ENCODE measurements around the gene PGS1.

The PGS1 gene

GRCh38 chr17:78368348-78368747 lies 10.1 kb upstream of the PGS1 start:
- Histone ChIP-seq H3K4me3 (ENCODE audit: low read depth in 1 of 2, low read length in 1 of 2) (no peak overlapping the region), H3K27me3 (peaks cover 33% of the 10 kb centered on the region), H3K4me1 (ENCODE audit: control insufficient read depth in 1 of 2, insufficient read depth in 1 of 2, low read depth in 1 of 2, low read length in 1 of 2) (peaks cover 6 to 14% of the 10 kb centered on the region in 2 experiments), H3K9me3 (no peaks in the 10 kb centered on the region), H3K27ac (no peak overlapping the region), H3K36me3 (no peaks in the 10 kb centered on the region)
- TF ChIP-seq, protein P1, sequence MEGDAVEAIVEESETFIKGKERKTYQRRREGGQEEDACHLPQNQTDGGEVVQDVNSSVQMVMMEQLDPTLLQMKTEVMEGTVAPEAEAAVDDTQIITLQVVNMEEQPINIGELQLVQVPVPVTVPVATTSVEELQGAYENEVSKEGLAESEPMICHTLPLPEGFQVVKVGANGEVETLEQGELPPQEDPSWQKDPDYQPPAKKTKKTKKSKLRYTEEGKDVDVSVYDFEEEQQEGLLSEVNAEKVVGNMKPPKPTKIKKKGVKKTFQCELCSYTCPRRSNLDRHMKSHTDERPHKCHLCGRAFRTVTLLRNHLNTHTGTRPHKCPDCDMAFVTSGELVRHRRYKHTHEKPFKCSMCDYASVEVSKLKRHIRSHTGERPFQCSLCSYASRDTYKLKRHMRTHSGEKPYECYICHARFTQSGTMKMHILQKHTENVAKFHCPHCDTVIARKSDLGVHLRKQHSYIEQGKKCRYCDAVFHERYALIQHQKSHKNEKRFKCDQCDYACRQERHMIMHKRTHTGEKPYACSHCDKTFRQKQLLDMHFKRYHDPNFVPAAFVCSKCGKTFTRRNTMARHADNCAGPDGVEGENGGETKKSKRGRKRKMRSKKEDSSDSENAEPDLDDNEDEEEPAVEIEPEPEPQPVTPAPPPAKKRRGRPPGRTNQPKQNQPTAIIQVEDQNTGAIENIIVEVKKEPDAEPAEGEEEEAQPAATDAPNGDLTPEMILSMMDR (IDR thresholded peaks at IDR 0.05), result no peak

DNA sequence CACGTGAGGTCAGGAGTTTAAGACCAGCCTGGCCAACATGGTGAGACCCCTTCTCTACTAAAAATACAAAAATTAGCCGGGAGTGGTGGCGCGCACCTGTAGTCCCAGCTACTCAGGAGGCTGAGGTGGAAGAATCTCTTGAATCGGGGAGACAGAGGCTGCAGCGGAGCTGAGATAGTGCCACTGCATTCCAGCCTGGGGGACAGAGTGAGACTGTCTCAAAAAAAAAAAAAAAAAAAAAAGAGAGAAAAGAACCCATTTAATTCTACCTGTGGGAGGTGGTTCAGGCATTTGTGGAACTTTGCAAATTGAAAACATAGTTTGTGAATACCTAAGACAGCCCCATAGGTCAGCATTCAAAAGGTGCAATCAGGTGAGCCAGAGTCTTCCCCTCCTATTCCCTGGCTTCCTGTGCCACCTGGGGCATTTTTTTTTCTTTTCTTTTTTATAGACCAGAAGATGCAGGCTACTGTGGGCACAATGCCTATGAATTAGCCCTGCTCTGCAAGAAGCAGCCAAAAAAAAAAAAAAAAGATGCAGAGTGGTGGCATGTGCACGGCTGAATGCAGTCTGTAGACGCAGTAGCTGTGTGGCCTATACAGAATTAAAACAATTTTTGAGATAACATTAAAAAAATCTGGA lies 9.5 kb upstream of the PGS1 start:
- peaks cover 29% of the 10 kb centered on the region for H3K27me3 ChIP-seq
- H3K36me3 ChIP-seq, result no peaks in the 10 kb centered on the region
- TF ChIP-seq, protein P1 (IDR thresholded peaks at IDR 0.05), result no peak
- H3K4me3 ChIP-seq (ENCODE audit: low read depth in 1 of 2, low read length in 1 of 2), result no peak overlapping the region
- peaks cover 6 to 14% of the 10 kb centered on the region in 2 experiments for H3K4me1 ChIP-seq (ENCODE audit: control insufficient read depth in 1 of 2, insufficient read depth in 1 of 2, low read depth in 1 of 2, low read length in 1 of 2)
- H3K9me3 ChIP-seq, result no peaks in the 10 kb centered on the region
- no peak overlapping the region for H3K27ac ChIP-seq

DNA sequence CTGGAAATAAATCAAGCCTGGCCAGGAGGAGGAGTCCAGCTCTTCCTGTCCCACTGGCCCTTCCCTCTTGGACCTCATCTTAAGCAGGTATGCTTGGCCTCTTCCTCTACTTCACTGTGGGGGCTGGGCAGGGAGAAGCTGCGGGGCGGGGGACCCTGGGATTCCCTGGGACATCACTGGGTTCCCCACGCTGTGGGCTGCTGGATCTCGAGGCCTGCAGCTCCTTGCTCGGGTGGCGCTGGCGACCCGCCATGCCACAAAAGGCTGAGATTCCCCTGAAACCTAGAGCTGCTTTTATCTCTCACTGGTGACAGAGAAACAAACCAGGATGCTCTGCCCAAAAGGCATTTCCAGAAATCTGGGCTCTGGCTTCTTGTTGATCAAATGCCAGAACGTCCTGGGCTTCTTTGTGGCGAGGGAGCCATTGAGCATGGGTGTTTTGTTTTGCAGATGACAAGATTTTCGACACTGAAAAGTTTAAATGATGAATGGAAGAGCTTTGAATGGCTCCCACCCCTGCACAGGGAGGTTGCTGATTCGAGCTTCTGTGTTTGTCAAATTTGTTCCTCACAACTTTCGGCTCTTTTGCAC lies 8.6 kb upstream of the PGS1 start:
- Histone ChIP-seq H3K36me3 (no peaks in the 10 kb centered on the region), H3K9me3 (no peaks in the 10 kb centered on the region), H3K4me1 (ENCODE audit: control insufficient read depth in 1 of 2, insufficient read depth in 1 of 2, low read depth in 1 of 2, low read length in 1 of 2) (peaks cover 6 to 13% of the 10 kb centered on the region in 2 experiments), H3K27ac (no peak overlapping the region), H3K27me3 (peaks cover 20% of the 10 kb centered on the region), H3K4me3 (ENCODE audit: low read depth in 1 of 2, low read length in 1 of 2) (no peak overlapping the region)
- TF ChIP-seq, protein P1 (IDR thresholded peaks at IDR 0.05), result no peak

DNA sequence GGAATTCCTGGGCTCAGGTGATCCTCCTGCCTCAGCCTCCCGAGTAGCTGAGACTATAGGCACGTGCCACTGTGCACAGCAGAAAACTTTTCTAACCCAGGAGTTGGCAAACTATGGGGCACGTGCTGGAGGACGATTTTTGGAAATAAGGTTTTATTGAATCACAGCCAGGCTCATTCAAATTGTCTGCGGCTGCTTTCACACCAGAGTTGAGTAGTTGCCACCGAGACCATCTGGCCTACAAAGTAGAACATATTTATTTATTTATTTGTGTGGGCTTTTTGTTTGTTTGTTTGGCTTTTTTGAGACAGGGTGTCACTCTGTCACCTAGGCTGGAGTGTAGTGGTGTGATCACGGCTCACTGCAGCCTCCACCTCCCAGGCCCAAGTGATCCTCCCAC lies 7.4 kb upstream of the PGS1 start:
- H3K27me3 ChIP-seq, result peaks cover 8% of the 10 kb centered on the region
- no peaks in the 10 kb centered on the region for H3K36me3 ChIP-seq
- no peak overlapping the region for H3K4me3 ChIP-seq (ENCODE audit: low read depth in 1 of 2, low read length in 1 of 2)
- no peak overlapping the region for H3K27ac ChIP-seq
- H3K4me1 ChIP-seq (ENCODE audit: control insufficient read depth in 1 of 2, insufficient read depth in 1 of 2, low read depth in 1 of 2, low read length in 1 of 2), result peaks cover 15 to 17% of the 10 kb centered on the region in 2 experiments
- no peaks in the 10 kb centered on the region for H3K9me3 ChIP-seq
- TF ChIP-seq, protein P1 (IDR thresholded peaks at IDR 0.05), result no peak

GRCh38 chr17:78372841-78373240 lies 5.6 kb upstream of the PGS1 start:
- H3K27me3 ChIP-seq, result no peaks in the 10 kb centered on the region
- no peak overlapping the region for H3K4me3 ChIP-seq (ENCODE audit: low read depth in 1 of 2, low read length in 1 of 2)
- no peaks in the 10 kb centered on the region for H3K36me3 ChIP-seq
- H3K27ac ChIP-seq, result no peak overlapping the region
- TF ChIP-seq, protein P1 (IDR thresholded peaks at IDR 0.05), result no peak
- H3K9me3 ChIP-seq, result no peaks in the 10 kb centered on the region
- peaks cover 33 to 35% of the 10 kb centered on the region in 2 experiments for H3K4me1 ChIP-seq (ENCODE audit: control insufficient read depth in 1 of 2, insufficient read depth in 1 of 2, low read depth in 1 of 2, low read length in 1 of 2)
